Small intestine (tissue), 7 donors: ENCODE data around the gene PEX26. TPM values are rescaled to one million over a fixed set of nuclear protein-coding genes. Genes with fewer than 3 reads are reported as not detected.
A peak's percentile ranks its signal among the peaks of the same experiment; 100 is the strongest.

Source experiments
- DNase-seq, 2 donors: peaks; one replicate each; pipeline versions ENCODE4 v3.0.0 to v3.0.0-alpha.2; 2013
- FAIRE-seq: peaks from 2 replicates; lab custom pipeline; 2012; peaks lifted over from hg19 to GRCh38; lab: Jason Lieb, UNC
- H3K27ac ChIP-seq, 3 donors: one replicate each; pipeline ENCODE4 v1.5.1; 2013; ENCODE audit warnings: low read length in 2 of 3, mild to moderate bottlenecking in 2 of 3, control low read depth in 1 of 3, inconsistent platforms in 1 of 3, low read depth in 1 of 3, moderate library complexity in 1 of 3
- H3K27me3 ChIP-seq, 3 donors: one replicate each; pipeline ENCODE4 v1.6.1; 2013; ENCODE audit warnings: low read length in 3 of 3, inconsistent platforms in 1 of 3; ENCODE audit not compliant: control insufficient read depth in 3 of 3, insufficient read depth in 3 of 3
- H3K36me3 ChIP-seq, 3 donors: one replicate each; pipeline ENCODE4 v1.6.1; 2013; ENCODE audit warnings: low read length in 3 of 3, inconsistent platforms in 1 of 3, low read depth in 1 of 3, mild to moderate bottlenecking in 1 of 3, moderate library complexity in 1 of 3; ENCODE audit not compliant: control insufficient read depth in 3 of 3, insufficient read depth in 2 of 3
- H3K4me1 ChIP-seq, 3 donors: one replicate each; pipeline ENCODE4 v1.6.1; 2013; ENCODE audit warnings: low read length in 2 of 3, inconsistent platforms in 1 of 3, low read depth in 1 of 3, mild to moderate bottlenecking in 1 of 3, moderate library complexity in 1 of 3; ENCODE audit not compliant: control insufficient read depth in 3 of 3, insufficient read depth in 2 of 3
- H3K4me3 ChIP-seq, 3 donors: one replicate each; pipeline ENCODE4 v1.5.1; 2013; ENCODE audit warnings: low read length in 3 of 3, control low read depth in 1 of 3, inconsistent platforms in 1 of 3, low read depth in 1 of 3, mild to moderate bottlenecking in 1 of 3, moderate library complexity in 1 of 3
- H3K9me3 ChIP-seq, 2 donors: one replicate each; pipeline ENCODE4 v1.6.1; 2013; ENCODE audit warnings: low read depth in 1 of 2, low read length in 1 of 2; ENCODE audit not compliant: control insufficient read depth in 2 of 2, insufficient read depth in 1 of 2
- WGBS, 3 donors: extraction: QIAGEN DNeasy Blood & Tissue Kit; methylation state at CpG; one replicate each; pipeline ENCODE4 v1.1.7; 2013; 5-methylcytosine and 5-hydroxymethylcytosine counted together
- polyA plus RNA-seq, 4 donors: library from polyadenylated mRNA; stranded (reverse) in 3 of 4; unstranded in 1 of 4; fragments of 200-250 nt in 3 of 4; fragments of 120-200 nt in 1 of 4; gene quantifications; one replicate each; pipeline versions ENCODE4 v1.2.1 to v1.2.3, GENCODE V29; 2013
- donor health status: healthy with polysubstance abuse.
- donor health status: control.
- donor health status: control.
- donor health status: Bipolar disorder and iron deficiency.
- donor health status: healthy.

Gene PEX26
- polyA plus RNA-seq, 4 donors, result 23.2 to 48.0 (median 31.4) TPM

GRCh38 chr22:18146389-18146753 is 68.6 kb downstream of the PEX26 start:
- Histone ChIP-seq H3K4me3 (no peak overlapping the region), H3K9me3 (no peaks in the 10 kb centered on the region), H3K27ac (no peak overlapping the region), H3K27me3 (no peaks in the 10 kb centered on the region), H3K36me3 (no peaks in the 10 kb centered on the region), H3K4me1 (peaks cover 0 to 20% (median 2%) of the 10 kb centered on the region in 3 donors)
- WGBS, 3 donors, result 75 to 96% (median 93%) methylated on average over 3 of the region's 3 CpGs
- FAIRE-seq (no peak), DNase-seq (no peak)

GRCh38 chr22:18147791-18148190 is 70.0 kb downstream of the PEX26 start:
- 90 to 98% (median 98%) methylated on average over 5 of the region's 5 CpGs for WGBS, 3 donors

DNA sequence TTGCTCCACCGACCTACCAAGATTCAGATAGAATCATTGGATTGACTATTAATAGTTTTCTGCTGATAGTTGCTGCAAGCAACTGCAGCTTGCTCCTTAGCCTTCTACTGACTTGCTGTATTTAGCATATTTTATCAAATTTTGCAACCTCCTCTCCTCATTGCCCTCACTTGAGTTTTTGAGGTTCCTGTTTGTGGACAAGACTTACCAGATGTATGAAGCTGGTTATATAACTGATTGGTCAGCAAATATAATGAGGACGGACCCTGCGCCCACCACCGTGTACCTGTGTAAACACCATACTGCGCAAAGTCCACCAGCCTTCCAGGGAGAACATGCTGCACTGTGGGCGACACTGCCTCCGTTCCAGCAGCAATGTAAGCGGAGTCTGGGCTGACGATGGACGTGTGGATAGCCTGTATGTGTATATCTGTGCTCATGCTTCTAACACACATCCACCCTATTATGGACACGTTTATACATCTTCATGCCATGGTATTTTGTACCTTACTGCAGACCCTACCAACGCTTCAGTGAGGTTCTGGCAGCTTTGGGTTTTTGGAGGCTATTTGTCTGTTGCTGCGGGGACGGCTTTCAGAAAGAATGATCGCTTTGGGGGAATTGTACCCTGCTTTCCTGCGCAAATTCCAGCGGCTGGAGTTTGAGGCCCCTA is 70.6 kb downstream of the PEX26 start:
- no peak for FAIRE-seq
- Histone ChIP-seq H3K27ac (no peak overlapping the region), H3K4me3 (no peak overlapping the region)

More at GRCh38 chr22:18147791-18148190, 70.0 kb downstream of the PEX26 start:
- Histone ChIP-seq H3K4me3 (no peak overlapping the region), H3K36me3 (no peaks in the 10 kb centered on the region), H3K4me1 (peaks cover 0 to 20% (median 2%) of the 10 kb centered on the region in 3 donors), H3K27me3 (no peaks in the 10 kb centered on the region), H3K9me3 (no peaks in the 10 kb centered on the region), H3K27ac (no peak overlapping the region)
- DNase-seq, result no peak
- no peak for FAIRE-seq

DNA sequence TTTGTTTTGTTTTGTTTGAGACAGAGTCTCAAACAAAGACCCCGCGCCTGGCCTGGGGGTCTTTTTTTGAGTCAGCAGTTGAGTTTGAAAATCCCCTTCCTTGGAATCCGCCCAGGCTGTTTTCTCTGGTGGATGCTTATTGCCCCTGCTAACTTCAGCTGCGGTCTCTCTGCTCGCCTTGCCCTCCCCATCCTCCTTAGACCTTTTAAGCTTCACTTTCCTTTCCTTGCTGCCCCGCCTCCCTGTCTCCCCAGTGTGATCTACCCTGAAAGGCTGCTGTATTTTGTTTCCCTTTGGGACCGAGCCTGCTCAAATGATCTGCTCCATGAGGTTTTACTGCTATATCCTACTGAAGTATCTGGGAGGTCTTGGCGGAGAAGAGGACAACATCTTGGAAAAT is 74.7 kb downstream of the PEX26 start:
- Histone ChIP-seq H3K9me3 (no peaks in the 10 kb centered on the region), H3K36me3 (peaks cover 0 to 2% (median 0%) of the 10 kb centered on the region in 3 donors), H3K4me3 (no peak overlapping the region), H3K27me3 (no peaks in the 10 kb centered on the region), H3K27ac (peak overlapping the region in 1 of 3 donors; percentile 72), H3K4me1 (peaks cover 0 to 21% (median 2%) of the 10 kb centered on the region in 3 donors)
- DNase-seq (no peak), FAIRE-seq (no peak)
- 69 to 90% (median 71%) methylated on average over 8 of the region's 8 CpGs for WGBS, 3 donors

More for the DNA sequence above, 70.6 kb downstream of the PEX26 start:
- 74 to 86% (median 83%) methylated on average over 17 of the region's 17 CpGs for WGBS, 3 donors
- DNase-seq, result peak in 1 of 2 donors; percentile 61
- H3K4me1 ChIP-seq, result peaks cover 0 to 20% (median 2%) of the 10 kb centered on the region in 3 donors
- no peaks in the 10 kb centered on the region for H3K9me3 ChIP-seq
- no peaks in the 10 kb centered on the region for H3K27me3 ChIP-seq
- no peaks in the 10 kb centered on the region for H3K36me3 ChIP-seq

- no peak for FAIRE-seq
- Histone ChIP-seq H3K4me1 (peaks cover 0 to 3% (median 2%) of the 10 kb centered on the region in 3 donors), H3K27ac (no peak overlapping the region), H3K4me3 (no peak overlapping the region), H3K27me3 (no peaks in the 10 kb centered on the region), H3K9me3 (no peaks in the 10 kb centered on the region), H3K36me3 (peaks cover 0 to 6% (median 4%) of the 10 kb centered on the region in 3 donors)
- no peak for DNase-seq
- WGBS, 3 donors, result 94 to 97% (median 97%) methylated on average over 8 of the region's 8 CpGs
Measured at GRCh38 chr22:18154821-18155390, 77.1 kb downstream of the PEX26 start.

Other genes with a start within 250 kb of the PEX26 start
- 10 to 100 TPM in 2 of 4 donors, 1 to 10 TPM in 2; 3.2 to 31.4 (median 10.0) TPM for gene MICAL3, start 53.4 kb upstream of the PEX26 start, polyA plus RNA-seq
- gene TUBA8, start 32.8 kb downstream of the PEX26 start, polyA plus RNA-seq, result 1 to 10 TPM; 1.6 to 5.8 (median 4.5) TPM
- 1 to 10 TPM; 1.8 to 9.8 (median 7.3) TPM for gene USP18, start 72.2 kb downstream of the PEX26 start, polyA plus RNA-seq